H1 (cell line): ENCODE data around the gene OSR1. TPM values are rescaled to one million over a fixed set of nuclear protein-coding genes. Genes with fewer than 3 reads are reported as not detected.

Experiments
- GTF2F1 ChIP-seq: IDR thresholded peaks from 2 replicates; pipeline ENCODE4 v1.6.1; 2012; ENCODE audit warnings: low read depth, low read length, improper control_type of control experiment, borderline replicate concordance
- NANOG ChIP-seq: IDR thresholded peaks from 2 replicates; pipeline ENCODE4 v1.6.1; 2011; ENCODE audit warnings: low read length, low read depth, mild to moderate bottlenecking, inconsistent platforms; ENCODE audit not compliant: insufficient read depth, poor library complexity, severe bottlenecking
- POLR2AphosphoS5 ChIP-seq: IDR thresholded peaks from 2 replicates; pipeline ENCODE4 v1.6.1; 2011; ENCODE audit warnings: low read depth, low read length
- POU5F1 ChIP-seq: IDR thresholded peaks from 2 replicates; pipeline ENCODE4 v1.6.1; 2011; ENCODE audit warnings: low read depth, mild to moderate bottlenecking, low read length, moderate library complexity
- SP1 ChIP-seq: IDR thresholded peaks from 2 replicates; pipeline ENCODE4 v1.6.1; 2011; ENCODE audit warnings: low read depth, low read length
- polyA plus RNA-seq, 7 experiments: library from polyadenylated mRNA; depleted of rRNA in 3 of 7; stranded (reverse) in 5 of 7; unstranded in 2 of 7; fragments of >200 nt in 5 of 7; fragments of 200-250 nt in 2 of 7; gene quantifications; 1 replicate in 5 of 7; 2 replicates in 1 of 7; 4 replicates in 1 of 7; pipeline versions ENCODE4 v1.2.1 to v1.2.3, GENCODE V29; 2011 to 2013; ENCODE audit warnings: missing spikeins in 2 of 7, mixed read lengths in 2 of 7
- total RNA-seq: library from RNA; stranded (reverse); fragmentation: NEBNext Ultra II Directional; extraction: Animal tissue kit (Norgen Biotek cat#: 25700); gene quantifications from 2 replicates; pipeline ENCODE4 v1.2.1, GENCODE V29; 2021

The OSR1 gene
- total and polyA plus RNA-seq, 2 of the 8 experiments (the other 6 are each of a cell fraction or from before 2014, with no cell fraction given): 0.05 to 0.22 TPM

GRCh38 chr2:19337202-19337601 is 21.2 kb downstream of the OSR1 start (continued):
- TF ChIP-seq POLR2AphosphoS5 (no peak), GTF2F1 (no peak), SP1 (no peak), NANOG (no peak), POU5F1 (no peak)
